Transverse colon (tissue), 4 donors: ENCODE data around the gene TM2D3.

ENCODE experiments used
- POLR2A ChIP-seq: fragments of 450-650 bp; IDR thresholded peaks from one replicate; pipeline ENCODE4 v1.6.1; 2016; ENCODE audit warnings: antibody characterized with exemption, mild to moderate bottlenecking, moderate library complexity
- POLR2AphosphoS5 ChIP-seq, 3 donors: sonication (generic); formaldehyde crosslinking; IDR thresholded peaks; one replicate each; pipeline ENCODE4 v1.6.1; 2016; ENCODE audit warnings: antibody characterized with exemption in 3 of 3
- TF ChIP-seq, protein P1 (sequence below), 5 experiments: fragments of 200-600 bp in 3 of 5; fragments of 450-650 bp in 2 of 5; sonication (generic) in 3 of 5; IDR thresholded peaks; 1 replicate in 2 of 5; 2 replicates in 3 of 5; pipeline ENCODE4 v1.5.1; 2016 to 2017; ENCODE audit warnings: antibody characterized with exemption in 5 of 5, inconsistent platforms in 3 of 5, mild to moderate bottlenecking in 2 of 5, moderate library complexity in 1 of 5

- no peak for TF ChIP-seq POLR2A
- TF ChIP-seq, protein P1, sequence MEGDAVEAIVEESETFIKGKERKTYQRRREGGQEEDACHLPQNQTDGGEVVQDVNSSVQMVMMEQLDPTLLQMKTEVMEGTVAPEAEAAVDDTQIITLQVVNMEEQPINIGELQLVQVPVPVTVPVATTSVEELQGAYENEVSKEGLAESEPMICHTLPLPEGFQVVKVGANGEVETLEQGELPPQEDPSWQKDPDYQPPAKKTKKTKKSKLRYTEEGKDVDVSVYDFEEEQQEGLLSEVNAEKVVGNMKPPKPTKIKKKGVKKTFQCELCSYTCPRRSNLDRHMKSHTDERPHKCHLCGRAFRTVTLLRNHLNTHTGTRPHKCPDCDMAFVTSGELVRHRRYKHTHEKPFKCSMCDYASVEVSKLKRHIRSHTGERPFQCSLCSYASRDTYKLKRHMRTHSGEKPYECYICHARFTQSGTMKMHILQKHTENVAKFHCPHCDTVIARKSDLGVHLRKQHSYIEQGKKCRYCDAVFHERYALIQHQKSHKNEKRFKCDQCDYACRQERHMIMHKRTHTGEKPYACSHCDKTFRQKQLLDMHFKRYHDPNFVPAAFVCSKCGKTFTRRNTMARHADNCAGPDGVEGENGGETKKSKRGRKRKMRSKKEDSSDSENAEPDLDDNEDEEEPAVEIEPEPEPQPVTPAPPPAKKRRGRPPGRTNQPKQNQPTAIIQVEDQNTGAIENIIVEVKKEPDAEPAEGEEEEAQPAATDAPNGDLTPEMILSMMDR (IDR thresholded peaks at IDR 0.05): no peak
- no peak for TF ChIP-seq POLR2AphosphoS5 (IDR thresholded peaks at IDR 0.05)
Measured at GRCh38 chr15:101607108-101607507, 45.1 kb downstream of the TM2D3 start.
